Activated T-cell treated with anti-CD3 and anti-CD28 coated beads for 4 hours (primary cell): ENCODE data around the gene BCR.

ENCODE experiments used
- DNase-seq: peaks from one replicate; pipeline ENCODE4 v3.0.0-alpha.2; 2020

BCR gene

DNA sequence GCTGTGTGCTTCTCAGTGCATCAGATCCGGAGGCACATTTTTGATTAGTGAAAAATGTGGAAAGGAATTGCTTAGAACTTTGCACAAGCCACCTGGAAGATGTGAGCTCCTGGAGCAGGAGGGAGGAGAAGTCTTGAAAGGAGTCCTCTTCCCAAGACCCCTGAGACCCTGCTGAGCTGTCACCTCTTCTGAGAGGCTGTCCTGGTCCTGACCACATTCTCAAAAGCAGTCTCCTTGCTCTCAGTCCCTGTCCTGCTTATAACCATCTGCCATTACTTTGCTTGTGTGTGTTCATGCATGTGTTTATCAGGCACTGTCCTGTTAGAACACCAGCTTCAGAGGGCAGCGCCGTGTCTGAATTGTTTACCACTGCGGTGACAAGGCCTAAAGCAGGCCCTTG, 86.5 kb downstream of the BCR start:
- no peak for DNase-seq

- DNase-seq: no peak
Observed at GRCh38 chr22:23267226-23268043, 87.1 kb downstream of the BCR start.

DNA sequence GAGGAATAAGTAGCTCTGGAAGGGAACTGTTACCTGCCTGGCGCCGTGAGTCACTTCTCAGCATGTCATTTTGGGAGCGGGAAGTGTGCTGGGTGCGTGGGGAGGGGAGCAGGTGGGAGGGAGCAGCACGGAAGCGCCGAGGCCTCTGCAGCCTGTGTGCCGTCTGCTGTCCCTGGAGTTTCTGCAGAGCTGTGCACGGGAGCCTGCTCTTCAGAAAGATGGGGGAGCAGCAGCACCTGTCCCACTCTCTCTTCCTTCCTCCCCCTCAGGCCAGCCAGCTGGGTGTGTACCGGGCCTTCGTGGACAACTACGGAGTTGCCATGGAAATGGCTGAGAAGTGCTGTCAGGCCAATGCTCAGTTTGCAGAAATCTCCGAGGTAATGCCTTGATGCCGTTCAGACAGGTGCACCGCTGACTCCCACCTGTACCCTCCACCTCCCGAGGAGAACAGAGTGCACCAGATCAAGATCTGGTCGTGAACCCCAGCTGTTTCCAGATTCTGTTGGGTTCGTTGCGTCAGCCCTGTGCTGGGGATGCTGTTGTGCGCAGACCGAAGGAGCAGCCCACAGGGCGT, 87.9 kb downstream of the BCR start:
- no peak for DNase-seq

GRCh38 chr22:23268877-23269276, 88.6 kb downstream of the BCR start:
- DNase-seq: no peak

GRCh38 chr22:23269441-23270211, 89.3 kb downstream of the BCR start:
- DNase-seq: no peak

- no peak for DNase-seq
Observed at GRCh38 chr22:23270212-23270733, 90.0 kb downstream of the BCR start.

DNA sequence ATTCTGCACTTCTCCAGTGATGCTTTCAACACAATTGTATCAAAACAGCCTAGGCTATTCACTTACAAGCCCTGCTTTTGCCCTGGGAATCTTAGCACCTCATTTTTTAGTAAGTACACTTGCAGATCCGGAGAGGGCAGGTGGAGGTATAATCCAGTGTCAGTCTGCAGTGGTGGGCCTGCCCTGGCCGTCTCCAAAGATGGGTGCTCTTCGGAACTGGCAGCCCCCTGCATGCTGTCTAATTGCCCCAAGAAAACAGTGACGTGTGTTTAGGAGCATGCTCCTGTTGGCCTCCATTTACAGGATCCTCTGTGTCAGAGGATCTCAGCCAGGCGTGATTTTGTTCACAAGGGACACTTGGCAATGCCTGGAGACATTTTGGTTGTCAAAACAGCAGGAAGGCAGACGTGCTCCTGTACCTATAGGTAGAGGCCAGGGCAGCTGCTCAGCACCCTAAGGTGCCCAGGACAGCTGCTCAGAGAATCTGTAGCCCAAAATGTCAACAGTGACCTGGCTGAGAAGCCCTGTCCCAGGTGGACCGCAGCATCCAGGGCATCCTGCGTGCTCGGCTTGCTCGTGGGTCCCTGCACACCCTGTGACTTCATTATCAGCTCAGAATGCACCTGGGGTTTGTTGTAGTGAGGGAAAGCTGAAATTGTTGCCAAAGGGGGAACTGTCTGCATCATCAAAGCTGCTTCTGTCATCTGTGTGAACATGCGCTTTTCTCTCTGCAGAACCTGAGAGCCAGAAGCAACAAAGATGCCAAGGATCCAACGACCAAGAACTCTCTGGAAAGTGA, 90.7 kb downstream of the BCR start:
- DNase-seq: no peak

- DNase-seq: no peak
Observed at GRCh38 chr22:23271597-23271908, 91.2 kb downstream of the BCR start.

GRCh38 chr22:23272371-23272770, 92.1 kb downstream of the BCR start:
- DNase-seq: no peak

- DNase-seq: no peak
Observed at GRCh38 chr22:23272834-23273233, 92.5 kb downstream of the BCR start.

DNA sequence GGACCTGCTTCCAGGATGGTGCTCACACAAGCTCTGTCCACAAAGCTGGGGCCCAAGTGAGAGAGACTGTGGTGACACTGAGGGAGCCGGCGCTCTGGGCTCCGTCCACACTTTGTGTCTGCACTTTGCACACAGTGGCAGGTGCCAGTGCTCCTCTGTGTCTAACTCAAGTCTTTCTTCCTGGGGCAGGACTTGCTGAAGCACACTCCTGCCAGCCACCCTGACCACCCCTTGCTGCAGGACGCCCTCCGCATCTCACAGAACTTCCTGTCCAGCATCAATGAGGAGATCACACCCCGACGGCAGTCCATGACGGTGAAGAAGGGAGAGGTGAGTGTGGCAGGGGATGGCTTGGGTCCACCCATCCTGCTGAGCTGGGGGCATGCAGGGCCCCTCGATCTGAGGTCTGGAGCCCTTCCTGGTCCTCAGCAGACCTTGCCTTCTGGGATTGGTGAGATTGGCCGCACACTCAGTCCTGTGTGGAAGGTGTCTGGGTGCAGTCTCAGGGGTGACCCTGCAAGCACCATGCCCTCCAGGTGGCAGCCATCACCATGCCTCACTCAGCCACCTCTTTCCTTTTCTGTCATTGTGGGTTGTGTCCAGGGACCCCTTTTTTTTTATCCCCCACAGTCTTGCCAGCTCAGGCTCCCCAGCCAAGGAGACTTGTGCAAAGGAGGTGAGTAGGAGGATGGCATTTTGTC, 93.3 kb downstream of the BCR start:
- no peak for DNase-seq

DNA sequence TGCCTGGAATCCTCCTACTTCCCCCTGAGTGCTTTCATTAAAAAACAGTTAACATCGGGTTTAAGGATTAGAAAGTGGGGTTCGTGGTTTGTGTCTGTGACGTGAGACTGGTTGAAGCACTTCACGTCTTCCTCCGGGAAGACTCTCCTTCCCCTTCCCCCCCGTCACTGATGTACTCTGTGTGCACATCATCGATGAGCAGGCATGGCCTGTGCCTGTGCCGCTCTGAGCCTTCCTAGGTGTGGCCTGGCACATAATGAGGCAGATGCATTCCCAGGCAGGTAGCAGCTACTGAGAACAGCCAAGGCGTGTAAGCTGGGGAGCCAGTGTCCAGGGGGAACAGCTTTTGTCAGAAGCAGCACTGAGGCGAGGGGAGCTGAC, 93.8 kb downstream of the BCR start:
- no peak for DNase-seq

- no peak for DNase-seq
Observed at GRCh38 chr22:23274891-23275694, 94.8 kb downstream of the BCR start.

DNA sequence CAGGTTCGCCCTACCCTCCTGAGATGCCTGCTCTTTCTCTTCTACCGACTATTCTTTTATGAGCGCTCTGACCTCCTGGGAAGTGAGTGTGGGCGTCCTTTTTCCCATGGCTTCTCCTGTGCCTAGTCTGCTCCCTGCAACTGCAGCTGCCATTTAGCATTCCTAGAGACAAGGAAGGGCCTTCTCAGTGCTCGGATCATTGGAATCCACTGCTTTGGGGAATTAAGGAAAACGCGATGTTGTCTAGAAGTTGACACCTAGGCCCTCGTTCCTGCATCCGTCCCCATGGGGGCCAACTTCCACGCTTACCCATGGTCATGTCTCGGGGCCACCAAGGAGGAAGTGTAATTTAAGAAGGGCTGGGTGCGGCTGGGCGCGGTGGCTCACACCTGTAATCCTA, 95.4 kb downstream of the BCR start:
- no peak for DNase-seq

DNA sequence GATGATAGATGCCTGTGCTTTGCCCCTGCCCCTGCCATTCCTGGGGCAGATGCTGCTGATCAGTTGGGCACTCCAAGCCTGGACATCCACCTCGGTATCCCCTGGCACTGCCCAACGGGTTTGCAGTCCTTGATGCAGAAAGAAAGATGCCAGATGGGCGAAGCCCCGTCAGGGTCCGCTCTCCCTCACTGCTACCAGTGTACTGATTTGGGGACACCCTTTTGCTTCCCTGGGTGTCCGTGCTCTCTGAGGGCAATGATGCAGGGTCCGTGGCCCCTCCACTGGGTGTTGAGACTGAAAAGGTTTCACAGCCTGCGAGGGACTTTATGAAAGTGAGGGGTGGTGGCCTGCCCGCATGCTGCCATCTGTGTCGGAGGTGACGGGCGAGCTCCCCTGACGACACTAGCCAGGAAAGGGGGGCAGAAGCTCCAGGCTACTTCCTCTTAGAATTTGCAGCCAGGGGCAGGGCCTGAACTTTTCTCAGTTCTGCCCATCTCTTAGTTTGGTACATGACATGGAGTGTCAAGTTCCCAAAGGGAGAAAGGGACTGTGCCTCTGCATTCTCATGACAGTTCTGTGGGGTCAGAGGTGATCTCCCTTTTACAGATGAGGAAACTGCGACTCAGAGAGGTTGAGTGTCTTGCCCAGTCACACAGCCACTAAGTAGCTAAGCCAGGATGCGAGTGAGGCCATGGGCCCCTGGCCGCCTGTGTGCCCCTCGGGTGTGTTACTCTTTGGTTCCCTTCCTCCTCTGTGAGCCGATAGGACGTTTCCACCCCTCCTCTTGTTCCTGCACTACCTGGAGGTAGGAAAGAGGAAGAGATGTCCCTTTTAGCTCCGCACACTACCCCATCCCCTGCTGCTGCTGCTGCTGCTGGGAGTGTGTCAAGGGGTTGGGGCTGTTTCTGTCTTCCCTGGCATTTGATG, 96.6 kb downstream of the BCR start:
- DNase-seq: no peak

GRCh38 chr22:23277583-23278295, 97.4 kb downstream of the BCR start:
- no peak for DNase-seq

DNA sequence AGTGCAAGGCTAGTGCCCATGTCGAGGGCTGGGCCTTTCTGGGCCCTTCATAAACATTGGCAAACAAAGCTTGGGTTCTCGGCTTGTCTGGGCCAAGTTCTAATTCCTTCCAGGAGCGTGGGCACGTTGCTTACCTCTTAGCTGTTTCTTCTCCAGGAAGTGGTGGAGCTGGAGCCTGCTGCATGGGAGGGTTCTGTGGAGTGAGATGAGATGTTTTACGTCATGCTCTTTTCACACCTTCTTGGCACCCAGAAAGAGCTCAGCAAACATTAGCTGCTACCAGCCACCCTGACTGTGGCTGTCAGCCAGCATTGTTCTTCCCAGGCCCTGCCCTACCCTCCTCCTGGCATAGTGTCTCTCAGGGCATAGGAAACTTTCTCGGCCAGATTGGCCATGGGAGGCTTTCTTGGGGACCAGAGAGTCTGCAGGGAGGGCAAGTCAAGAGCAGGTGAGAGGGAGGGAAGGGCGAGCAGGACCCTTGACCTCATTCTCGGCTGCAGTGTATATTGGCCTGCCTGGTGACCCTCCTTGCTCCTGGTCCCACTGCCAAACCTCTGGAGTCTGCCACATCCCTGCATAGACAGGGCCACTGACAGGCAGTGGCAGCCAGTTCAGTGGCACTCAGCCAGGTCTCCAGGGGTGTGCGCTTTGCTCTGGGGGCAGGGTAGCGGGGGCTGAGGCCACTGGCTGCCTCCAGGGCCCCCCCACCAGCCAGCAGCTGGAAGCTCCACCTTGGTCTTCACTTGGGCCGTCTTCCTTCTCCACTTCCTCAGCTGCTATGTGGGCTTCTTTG, 98.8 kb downstream of the BCR start:
- no peak for DNase-seq

- no peak for DNase-seq
Observed at GRCh38 chr22:23279781-23280180, 99.5 kb downstream of the BCR start.
